Measurements from ENCODE around the gene FHIT.

DNA sequence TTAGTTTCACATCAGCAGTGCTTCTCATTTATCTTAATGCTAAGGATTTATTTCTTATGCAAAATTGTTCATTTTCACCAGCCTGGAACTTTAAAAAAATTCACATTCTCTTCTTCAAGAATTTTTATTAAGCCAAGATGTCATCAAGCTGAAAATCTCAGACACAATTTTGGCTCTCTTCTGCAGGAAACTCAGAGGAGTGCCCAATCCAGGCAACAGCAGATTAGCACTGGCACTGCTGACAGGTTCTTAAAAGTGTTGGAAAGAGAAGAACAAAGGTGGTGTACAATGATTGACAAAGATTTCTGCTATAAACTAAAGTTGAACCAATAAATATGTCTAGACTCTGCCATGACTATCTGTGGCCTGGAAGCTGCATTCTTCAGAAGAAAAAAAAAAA is 479.5 kb downstream of the FHIT start:
- TF ChIP-seq CTCF (IDR thresholded peaks at IDR 0.05) (no peak), POLR2A (IDR thresholded peaks at IDR 0.05) (no peak)
